ENCODE results near the gene ADCYAP1R1.

Gene ADCYAP1R1

DNA sequence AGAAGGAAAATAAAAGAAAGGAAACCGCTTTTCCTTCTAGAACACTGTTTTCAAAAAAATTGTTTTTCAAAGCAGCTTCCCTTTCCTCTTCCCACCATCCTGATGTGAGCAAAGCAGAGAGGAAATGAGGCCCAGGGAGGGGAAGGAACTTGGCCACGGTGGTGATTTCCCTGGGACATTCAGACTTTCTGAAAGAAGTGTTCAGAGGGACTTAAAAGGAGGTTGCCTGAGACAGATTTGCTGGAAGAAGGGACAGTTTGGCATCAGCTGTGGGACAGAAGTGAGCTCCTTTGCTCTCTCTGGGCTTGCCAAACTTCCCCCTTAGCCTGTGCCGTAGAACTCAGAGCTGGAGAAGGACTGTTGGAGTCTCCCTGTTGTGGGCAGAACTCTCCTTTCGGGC, 30.3 kb downstream of the ADCYAP1R1 start:
- DNase-seq: no peak

DNA sequence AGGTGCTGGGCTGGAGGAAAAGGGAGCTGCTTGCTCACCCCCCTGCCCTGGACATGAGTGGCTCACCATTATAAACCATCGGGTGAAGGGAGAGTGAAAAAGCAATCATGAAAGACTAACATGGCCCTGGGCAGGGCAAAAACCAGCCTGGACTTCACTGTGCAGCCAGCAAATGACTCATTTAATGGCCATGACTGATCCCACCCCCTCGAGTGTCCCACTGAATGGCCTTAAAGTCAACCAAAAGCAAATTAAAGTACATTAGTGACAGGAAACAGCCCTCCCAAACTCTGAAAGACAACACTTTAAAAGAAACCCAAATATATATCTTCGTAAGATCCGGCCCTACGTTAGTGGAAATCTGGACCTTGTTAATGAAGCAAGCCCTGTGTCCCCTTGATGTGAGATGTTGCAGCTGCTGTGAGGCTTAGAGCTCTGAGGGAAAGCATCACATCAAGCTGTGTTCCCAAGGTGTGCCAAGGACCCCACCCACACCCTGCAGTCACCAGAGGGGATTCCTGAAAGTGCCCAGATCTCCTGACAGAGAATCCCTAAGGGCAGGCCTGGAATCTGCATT, 31.2 kb downstream of the ADCYAP1R1 start:
- DNase-seq: no peak

DNA sequence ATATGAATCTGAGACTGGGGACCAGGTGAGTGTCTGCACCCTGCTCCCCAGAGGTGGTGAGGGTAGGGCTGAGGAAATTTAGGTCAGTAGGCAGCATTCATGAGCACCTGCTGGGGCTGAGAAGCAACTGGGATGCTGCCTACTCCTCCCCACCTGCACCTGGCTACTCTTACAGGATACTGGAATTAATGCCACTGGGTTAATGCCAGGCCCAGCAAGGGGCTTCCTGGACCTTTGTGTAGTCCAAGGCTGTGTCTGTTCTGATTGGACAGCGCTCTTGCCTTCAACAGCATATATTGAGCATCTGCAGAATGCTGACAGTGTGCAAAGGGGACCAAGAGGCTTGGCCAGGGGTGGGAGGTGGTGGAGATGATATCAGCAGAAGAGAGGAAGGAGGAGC, 32.1 kb downstream of the ADCYAP1R1 start:
- no peak for DNase-seq

DNA sequence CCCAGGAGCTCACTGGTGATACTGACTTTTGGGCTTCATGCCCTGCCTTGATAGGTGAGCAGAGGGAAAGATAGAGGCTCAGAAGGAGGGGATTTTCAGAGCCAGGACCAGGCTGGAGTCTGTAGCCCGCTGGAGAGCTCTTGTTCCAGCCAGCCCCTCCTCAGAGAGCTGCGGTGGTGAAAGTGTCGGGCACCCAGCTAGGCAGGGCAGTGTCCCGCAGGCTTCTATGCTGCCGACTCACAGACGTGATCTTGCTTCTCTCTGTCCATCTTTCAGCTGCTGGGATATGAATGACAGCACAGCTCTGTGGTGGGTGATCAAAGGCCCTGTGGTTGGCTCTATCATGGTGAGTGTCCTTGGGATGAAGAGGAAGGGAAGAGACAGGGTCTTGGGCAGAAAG, 35.2 kb downstream of the ADCYAP1R1 start:
- no peak for DNase-seq

DNA sequence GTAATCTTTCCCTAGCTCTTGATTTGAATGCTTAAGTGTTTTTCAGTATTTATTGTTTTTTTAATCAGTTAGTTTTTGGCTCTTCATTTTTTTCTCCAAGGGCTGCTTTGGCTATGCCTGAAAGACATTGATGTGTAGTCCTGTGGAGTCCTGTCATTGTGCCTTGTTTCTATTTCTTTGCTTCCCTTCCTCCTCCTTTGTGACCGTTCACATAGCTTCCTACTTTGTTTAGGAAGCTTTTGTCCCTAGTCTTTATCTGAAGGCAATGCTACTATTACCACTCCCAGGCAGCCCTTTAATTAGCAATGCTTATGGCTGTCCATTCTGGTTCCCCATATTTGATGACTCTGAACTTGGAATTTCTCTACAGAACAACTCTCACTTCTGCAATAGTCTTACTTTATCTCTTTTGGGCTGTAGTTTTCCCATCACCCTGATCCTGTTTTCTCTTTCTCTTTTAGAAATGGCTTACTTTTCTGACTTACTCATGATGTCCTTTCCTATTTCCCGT, 39.9 kb downstream of the ADCYAP1R1 start:
- no peak for DNase-seq

DNA sequence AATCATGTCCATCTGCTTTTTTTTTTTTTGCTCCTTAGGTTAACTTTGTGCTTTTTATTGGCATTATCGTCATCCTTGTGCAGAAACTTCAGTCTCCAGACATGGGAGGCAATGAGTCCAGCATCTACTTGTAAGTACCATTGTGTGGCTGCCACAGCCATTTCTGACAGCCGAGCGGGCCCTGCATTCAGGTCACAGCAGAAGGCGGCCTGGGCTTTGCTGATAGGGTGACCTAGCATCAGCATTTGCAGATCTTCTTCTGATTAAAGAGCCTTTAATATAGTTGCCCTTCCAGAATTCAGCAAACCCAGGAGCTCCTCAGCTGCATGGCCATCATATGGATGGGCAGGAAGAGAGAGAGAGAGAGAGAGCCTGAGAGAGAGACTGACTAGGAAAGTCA, 40.5 kb downstream of the ADCYAP1R1 start:
- DNase-seq: no peak

DNA sequence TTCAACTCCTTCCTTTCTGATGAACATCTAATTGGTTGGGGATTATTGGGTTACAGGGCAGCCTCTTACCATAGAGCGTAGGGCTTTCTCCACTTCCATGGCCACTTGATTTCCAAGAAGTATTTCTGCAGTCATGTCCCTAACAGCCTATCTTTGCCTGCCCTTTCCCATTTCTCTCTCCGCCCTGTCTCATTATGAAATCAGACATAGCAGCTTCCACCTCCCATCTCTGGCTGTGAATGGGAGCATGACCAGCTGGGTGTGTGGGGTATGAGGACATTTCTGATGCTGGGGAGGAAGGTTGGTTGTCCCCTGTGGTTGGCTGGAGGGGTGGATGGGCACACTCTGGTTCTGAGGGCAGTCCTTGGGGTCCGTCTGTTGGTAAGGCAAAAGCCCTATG, 41.2 kb downstream of the ADCYAP1R1 start:
- no peak for DNase-seq

DNA sequence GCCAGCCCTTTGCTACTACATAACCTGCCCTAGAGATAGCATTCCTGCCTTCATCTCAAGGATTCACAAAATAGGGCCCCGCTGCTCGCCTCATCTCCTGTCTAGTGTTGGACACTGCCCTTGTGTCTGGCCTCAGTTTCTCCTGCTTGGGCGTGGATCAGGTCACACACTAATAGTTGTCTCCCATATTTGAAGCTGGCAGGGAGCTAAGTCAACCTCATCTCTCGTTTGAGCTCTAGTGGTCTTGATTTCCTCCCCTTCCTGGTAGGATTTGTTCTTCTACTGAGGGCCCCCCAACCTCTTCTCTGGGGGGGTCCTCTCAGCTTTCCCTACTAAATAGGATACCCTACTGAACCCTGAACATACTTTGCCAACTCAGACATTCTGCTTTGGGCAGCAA, 42.2 kb downstream of the ADCYAP1R1 start:
- no peak for DNase-seq

DNA sequence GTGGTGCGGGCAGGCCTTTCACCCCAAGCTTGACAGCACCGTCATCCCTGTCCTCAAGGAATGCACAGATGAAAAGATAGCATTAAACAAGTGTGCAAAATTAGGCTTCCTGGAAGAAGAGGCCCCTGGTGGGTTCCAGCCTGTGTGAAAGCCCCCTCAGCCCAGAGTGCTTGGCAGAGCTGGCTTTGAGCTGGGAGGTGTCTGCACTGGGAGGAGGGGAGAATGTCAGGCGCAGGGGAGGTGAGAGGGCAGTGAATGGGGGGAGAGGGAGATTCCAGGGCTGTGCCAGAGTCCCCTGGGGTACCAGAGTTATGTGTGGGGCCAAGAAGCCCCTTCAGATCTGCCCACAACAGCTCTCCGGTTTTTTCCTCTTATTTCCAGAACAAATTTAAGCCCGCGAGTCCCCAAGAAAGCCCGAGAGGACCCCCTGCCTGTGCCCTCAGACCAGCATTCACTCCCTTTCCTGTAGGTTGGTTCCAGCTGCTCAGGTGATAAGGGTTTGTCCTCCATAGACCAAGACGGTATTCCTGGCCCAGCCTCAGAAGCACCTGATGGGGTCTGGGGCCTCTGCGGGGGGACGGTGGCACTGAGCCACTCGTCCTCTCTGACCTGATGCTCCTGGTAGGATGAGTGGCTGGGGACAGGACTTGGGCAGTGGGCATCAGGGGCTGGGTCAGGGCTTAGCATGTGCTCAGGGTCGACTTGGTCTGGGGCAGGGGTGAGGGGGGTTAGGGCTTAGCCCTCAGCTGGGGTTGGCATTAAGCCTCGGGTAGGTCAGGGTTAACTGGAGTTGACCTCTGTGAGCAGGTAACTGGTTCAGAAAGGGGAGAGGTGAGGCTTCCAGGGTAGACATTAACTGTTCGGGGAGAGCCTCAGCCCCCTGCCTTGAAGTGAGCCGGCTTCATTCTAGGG, 43.4 kb downstream of the ADCYAP1R1 start:
- DNase-seq: no peak

DNA sequence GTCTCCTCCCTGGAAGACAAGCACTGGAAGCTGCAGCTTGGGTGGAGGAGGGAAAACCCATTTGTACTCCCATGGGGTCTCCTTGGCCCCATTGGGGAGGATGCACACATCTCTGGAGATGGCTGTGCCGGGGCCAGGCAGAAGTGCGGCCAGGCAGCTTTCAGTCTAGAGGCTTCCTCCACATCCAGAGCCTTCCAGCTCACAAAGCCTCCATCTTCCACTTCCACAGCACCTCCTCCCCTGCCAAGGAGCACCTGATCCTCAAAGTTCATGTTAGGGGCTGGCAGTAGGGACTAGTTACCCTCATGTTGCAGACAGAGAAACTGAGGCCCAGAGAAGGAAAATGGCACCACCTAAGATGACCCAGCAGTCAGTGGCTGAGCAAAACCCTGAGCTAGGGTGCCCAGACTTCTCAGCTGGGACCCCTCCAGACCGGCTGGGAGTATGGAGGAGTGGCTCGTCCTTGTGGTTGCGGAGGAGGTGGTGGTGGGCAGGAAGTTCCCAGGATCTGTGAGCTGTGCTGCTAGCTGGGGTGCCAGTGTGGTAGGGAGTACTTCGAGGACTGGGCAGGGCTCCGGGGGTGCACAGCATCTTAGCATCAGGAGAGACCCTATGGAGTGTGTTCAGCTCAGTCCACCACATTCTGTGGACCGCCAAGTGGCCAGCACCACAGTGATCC, 44.2 kb downstream of the ADCYAP1R1 start:
- DNase-seq: no peak

DNA sequence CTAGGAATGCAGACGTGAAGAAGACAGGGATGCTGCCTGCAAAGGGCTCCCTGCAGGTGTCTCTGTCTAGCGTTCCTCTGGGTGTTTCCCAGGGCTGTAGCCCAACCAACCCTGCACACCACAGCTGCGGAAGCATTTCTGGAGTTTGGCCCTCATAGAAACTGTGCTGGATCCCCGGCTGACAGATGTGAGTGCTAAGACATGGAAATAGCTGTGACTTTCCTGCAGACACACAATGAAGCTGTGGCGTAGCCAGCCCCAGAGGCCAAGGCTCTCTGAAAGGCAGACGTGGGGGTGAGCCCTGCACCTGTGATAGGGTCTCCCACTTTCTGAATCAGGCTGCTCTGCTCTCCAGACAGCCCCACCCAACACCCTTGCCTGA, 44.8 kb downstream of the ADCYAP1R1 start:
- DNase-seq: no peak

DNA sequence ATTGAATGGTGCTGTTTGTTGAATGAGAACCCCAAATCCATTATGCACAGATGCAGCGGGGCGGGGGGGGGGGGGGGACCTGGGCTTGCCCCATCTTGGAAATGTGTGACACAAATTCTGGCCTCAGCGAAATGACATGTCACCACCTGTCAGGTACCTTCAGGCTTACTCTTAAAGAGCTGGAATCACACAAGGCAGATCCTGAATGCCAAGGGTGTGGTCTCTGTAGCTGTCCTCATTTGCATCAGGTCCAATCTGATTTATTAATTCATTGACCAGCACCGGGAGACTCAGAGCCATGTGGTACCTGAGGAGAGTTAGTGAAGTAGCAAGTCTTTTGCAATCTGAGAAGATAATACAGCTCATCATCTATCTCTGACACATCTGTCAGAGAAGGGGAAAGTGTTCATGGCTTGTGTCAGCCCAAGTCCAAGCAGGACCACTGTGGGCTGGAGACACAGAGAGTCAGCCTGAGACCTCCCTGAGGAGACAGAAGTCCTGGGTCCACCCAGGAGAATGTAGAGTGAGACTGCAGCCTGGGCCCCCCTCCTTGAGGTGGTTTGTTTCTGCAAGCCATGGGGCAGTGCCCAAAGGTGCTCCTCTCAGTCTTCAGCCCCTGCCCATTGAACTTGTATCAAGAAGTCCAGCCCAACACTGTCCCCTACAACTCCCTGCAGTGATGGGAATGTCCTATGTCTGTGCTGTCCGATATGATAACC, 46.7 kb downstream of the ADCYAP1R1 start:
- no peak for DNase-seq

DNA sequence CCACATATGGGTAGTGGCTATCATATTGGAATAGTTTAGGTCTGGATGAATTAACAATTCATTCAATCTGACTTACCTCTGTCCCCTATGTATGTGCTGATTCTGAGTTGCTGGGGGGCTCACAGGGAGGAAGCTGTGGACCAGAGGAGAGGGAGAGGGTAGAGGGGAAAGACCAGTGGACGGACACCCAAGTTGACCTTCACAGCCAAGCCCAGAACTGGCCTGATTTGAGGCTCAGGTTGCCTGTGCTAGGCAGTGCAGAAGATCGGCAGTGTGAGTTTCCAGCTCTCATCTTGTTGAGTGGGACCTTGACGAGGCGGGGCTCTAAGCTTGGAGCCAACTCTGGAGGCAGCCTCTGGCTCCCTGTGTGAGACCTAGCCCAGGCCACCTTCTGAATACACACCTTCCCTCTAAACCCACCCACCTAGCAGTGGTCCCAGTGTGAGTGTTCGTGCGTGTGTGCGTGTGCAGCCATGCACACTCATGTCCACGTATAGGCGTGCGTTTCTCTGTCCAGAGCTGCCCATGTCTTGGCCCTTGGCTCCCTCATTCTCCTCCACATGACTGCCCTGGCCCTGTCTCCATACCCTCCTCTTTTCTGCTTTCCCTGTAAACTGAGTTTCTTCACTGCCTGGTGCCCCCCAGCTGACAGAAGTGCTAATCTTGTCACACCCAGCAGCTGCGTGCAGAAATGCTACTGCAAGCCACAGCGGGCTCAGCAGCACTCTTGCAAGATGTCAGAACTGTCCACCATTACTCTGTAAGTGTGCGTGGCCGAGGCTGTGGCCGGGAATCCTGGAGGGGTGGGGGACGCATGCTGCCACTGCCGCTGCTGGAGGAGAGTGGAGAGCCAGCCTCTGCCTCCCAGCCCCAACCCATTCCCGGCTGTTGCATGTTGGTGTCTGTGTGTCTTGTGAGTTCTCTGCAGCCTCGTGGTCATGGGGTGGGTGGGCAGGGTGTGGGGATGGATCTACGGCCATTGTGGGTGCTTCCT, 47.6 kb downstream of the ADCYAP1R1 start:
- no peak for DNase-seq

DNA sequence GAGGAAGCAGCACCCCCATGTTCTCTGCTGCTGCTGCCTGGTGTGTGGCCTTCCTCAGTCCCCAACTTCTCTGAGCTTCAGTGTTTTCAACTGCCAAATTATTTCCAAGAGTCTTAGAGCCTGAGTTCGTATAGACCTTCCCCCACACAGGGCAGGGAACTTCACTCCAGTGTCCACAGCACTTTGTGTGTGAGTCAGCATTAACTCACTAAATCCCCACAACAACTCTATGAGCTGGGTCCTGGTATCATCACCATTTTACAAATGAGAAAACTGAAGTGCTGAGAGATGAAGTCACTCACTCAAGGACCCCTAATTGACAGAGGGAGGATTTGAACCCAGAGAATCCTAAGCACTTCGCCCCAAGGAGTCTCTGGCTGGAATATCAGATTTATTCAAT, 48.3 kb downstream of the ADCYAP1R1 start:
- no peak for DNase-seq

DNA sequence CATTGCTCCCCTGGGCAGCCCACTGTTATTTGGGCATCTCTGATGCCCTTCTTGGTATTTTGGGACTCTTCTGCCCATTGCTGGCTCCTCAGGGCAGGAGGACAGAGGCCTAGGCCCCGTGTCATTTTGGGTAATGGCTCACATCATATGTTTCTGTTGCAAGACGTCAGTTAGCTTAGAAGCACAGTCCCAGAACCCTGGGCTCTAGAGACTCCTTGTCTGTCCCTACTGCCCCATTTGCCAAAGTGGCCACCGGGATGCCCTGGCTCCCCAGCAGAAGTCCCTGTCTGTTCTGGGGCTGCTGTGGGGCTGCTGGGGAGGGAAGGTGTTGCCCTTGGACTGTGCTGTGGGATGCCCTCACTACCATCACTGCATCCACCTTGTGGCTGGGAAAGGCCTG, 48.8 kb downstream of the ADCYAP1R1 start:
- no peak for DNase-seq

DNA sequence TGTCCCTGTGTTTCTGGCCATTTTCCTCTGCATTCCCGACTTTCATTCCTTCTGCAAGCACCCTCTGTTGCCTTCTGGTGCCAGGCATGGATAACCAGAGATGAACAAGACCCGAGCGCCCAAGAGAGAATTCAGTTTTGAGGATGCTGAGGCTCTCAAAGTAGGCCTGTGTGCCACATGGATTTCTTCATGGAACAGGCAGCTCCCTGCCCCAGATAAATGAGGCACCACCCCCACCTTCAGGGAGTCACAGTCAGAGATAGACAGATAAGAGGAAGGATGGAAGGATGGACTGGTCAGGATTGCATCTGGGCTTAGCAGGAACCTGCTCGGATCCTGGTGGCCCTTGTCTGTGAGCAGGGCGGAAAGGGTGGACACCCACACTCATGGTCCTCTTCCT, 49.4 kb downstream of the ADCYAP1R1 start:
- no peak for DNase-seq

DNA sequence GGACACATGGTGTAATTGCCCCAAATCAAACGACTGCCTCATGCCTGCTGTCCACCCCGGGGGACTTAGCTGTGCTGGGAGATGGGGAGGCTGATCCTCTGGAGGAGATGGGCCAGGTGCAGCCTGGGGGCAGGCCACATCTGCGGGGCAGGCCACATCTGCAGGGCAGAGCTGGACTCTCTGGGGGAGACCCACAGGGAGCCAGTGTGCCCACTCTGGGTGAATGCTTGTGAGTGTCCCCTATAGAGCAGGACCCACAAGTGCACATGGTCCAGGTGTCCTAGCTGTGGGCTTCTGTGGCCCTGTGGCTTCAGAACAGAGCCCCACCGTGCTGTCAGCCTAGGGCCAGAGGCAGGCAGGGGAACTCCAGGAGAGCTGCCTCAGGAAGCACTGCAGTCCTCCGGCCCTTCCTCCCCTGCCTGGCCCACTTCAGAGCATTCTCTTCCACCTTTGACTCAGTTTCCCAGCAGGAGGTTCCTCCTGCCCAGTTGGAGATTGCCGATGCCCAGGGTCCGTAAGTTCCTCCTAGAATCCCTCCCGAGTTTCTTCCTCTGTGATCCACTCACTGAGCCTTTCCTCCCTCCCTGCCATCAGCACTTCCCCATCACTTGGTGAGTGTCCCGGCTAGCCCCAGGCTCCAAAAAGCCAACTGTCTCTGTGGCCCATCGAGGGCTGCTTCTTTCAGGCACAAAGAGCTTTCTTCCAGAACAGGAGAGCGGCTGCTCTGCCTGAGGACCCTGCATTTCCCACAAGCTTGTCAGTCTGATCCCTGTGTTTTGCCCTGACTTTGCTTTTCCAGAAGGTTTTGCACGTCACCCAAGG, 50.3 kb downstream of the ADCYAP1R1 start:
- DNase-seq: no peak

DNA sequence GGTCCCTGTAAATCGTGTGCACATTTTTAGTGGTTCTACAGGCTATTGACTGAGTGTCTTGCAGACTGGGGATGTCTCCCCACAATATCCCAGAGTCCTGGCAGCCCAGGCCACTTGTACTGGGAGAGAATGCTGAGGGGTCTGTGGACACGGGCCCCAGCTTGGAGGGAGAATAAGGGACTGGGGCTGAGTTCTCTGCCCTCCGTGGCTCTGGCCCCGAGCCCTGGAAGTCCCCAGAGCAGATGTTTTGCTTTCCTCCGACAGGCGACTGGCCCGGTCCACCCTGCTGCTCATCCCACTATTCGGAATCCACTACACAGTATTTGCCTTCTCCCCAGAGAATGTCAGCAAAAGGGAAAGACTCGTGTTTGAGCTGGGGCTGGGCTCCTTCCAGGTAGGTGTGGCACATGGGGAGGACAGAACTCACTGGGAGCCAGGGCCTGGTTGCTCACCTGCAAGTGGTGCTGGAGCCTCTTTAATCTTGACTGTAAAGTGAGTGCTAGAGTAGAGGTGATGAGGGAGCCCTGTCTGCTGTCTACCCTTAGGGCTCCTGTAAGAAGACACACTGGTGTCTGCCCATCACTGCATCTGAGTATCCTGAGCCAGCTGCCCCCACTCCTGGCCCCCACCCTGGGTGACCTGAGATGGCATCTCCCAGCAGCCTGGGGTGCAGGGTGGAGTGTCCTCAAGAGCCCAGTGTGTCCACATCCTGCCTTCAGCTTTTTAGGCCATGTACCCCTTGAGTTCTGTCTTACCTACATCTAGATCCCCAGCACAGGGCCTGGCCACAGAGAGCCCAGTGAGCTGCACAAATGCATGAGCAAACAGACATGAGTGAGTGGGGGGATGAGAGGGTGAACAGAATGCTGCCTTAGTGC, 51.1 kb downstream of the ADCYAP1R1 start:
- no peak for DNase-seq
